Mononuclear cell (primary cell): Measurements from ENCODE around the gene EBF3. TPM values are rescaled to one million over a fixed set of nuclear protein-coding genes. Genes with fewer than 3 reads are reported as not detected.

Experiments
- H3K27me3 ChIP-seq: 2 replicates; pipeline ENCODE4 v1.6.0; 2011; ENCODE audit warnings: low read length, control low read depth; ENCODE audit not compliant: insufficient read depth
- H3K4me1 ChIP-seq: 2 replicates; pipeline ENCODE4 v1.5.1; 2011; ENCODE audit warnings: mild to moderate bottlenecking, low read length, control low read depth; ENCODE audit not compliant: insufficient read depth
- H3K4me3 ChIP-seq: 2 replicates; pipeline ENCODE4 v1.5.1; 2011; ENCODE audit warnings: mild to moderate bottlenecking, low read length, moderate library complexity
- H3K9me3 ChIP-seq: 2 replicates; pipeline ENCODE4 v1.5.1; 2011; ENCODE audit warnings: low read depth, mild to moderate bottlenecking, control low read depth, low read length
- total RNA-seq: library from RNA; depleted of rRNA; stranded (reverse); fragments of >200 nt; gene quantifications from one replicate; pipeline ENCODE4 v1.2.3, GENCODE V29; 2012

The EBF3 gene
- total RNA-seq, 1 donor, result not detected

DNA sequence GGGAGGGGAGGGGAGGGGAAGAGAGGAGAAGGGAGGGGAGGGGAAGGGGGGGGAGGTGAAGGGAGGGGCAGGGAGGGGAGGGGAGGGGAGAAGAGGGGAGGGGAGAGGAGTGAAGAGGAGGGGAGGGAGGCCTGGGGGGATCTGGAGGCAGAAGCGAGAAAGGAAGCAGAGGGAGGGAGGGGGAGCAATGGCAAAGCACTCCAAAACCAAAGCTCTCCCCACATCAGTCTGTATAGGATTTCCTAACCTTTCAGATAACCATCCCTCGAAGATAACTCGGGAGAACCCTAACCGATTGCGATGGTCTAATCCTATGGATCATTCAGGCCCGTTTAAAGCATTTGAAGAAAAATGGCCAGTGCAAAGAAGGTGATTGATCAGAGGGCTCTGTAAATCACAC lies 19.0 kb downstream of the EBF3 start:
- no peaks in the 10 kb centered on the region for H3K9me3 ChIP-seq
- H3K4me3 ChIP-seq, result no peak overlapping the region
- H3K4me1 ChIP-seq, result no peaks in the 10 kb centered on the region
- H3K27me3 ChIP-seq, result no peaks in the 10 kb centered on the region

DNA sequence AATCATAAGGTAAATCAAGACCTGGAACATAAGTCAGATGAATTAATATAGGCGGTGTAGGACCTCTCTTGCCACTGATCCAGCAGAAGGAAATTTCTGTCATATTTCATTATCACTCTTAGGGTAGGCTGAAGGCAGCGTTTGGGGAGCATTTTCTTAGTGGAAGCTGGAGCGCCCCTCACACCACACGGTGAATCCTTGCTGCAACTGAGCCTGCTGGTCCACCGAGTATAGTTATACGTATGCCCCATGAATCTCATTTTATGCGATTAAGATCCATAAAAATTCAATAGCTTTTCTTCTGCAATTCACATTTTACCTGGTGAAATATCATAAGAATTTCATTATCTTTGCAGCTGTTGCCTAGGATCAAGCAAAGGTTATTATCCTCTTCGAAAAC lies 19.6 kb downstream of the EBF3 start:
- Histone ChIP-seq H3K9me3 (no peaks in the 10 kb centered on the region), H3K4me3 (no peak overlapping the region), H3K4me1 (no peaks in the 10 kb centered on the region), H3K27me3 (no peaks in the 10 kb centered on the region)

DNA sequence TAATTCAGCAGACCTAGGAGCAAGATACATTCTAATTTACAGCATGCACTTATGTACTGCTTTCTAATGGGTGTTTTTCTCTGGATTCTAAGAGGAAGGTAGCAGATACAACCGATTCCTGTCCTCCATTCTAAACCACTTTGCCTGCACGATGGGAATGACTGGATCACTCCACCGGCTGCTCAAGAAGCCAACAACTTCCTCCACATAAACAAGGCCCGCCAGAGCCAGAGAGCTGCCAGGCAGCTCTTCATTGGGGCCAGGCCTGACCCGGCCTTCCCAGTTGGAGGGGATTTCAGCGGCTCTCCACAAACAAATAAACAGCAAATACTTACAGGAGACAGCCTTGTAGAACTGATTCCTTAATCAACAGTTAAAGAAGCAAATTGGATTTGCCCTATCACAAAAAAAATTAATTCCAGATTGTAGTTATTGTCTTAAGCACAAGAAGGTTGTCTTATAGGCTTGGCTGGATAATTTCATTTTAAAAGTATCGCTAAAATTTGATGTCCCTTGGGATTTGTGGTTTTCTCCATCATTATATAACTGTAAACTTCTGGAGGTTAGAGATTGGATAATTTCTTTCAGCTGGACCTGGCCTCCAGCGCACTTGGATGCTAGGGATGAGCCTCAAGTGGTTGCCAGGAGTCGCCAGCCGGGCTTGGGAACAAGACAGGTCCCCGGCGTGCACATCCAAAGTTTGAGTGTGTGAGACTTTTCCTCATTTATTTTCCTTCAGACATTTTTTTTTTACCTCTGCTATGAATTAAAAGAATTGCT lies 20.9 kb downstream of the EBF3 start:
- H3K27me3 ChIP-seq, result no peaks in the 10 kb centered on the region
- no peaks in the 10 kb centered on the region for H3K4me1 ChIP-seq
- H3K4me3 ChIP-seq, result no peak overlapping the region
- no peaks in the 10 kb centered on the region for H3K9me3 ChIP-seq

DNA sequence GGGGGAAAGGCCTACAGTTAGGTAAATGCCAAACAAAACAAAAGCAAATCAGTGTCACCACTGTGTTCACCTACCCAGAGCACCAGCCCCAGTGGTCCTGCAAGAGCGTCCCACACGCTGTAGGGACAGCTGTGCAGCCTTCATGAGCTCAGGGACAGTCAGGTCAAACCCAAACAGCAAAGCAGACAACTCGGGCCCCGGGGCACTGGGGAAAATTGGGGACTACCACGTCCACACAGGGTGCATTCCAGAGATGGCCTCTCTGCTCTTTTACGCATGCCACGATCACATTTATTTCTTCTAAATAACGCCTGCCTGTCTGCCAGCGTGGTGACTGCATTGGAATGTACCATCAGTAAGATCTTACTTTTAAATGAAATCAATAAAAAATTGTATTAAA lies 21.7 kb downstream of the EBF3 start:
- H3K27me3 ChIP-seq, result no peaks in the 10 kb centered on the region
- no peaks in the 10 kb centered on the region for H3K4me1 ChIP-seq
- no peak overlapping the region for H3K4me3 ChIP-seq
- no peaks in the 10 kb centered on the region for H3K9me3 ChIP-seq

DNA sequence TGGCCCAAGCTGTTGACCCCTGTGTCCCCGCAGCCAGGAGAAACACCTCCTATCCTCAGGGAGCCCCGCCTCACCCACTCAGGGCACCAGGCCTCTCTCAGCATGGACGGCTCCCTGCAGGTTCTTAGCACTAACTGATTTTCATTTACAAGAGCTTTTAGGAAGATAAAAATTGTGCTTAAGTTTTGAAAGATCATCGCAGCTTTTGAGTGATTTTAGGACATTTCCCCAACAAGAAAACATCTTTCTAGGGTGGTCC lies 22.1 kb downstream of the EBF3 start:
- H3K4me3 ChIP-seq, result no peak overlapping the region
- H3K4me1 ChIP-seq, result no peaks in the 10 kb centered on the region
- no peaks in the 10 kb centered on the region for H3K27me3 ChIP-seq
- no peaks in the 10 kb centered on the region for H3K9me3 ChIP-seq

DNA sequence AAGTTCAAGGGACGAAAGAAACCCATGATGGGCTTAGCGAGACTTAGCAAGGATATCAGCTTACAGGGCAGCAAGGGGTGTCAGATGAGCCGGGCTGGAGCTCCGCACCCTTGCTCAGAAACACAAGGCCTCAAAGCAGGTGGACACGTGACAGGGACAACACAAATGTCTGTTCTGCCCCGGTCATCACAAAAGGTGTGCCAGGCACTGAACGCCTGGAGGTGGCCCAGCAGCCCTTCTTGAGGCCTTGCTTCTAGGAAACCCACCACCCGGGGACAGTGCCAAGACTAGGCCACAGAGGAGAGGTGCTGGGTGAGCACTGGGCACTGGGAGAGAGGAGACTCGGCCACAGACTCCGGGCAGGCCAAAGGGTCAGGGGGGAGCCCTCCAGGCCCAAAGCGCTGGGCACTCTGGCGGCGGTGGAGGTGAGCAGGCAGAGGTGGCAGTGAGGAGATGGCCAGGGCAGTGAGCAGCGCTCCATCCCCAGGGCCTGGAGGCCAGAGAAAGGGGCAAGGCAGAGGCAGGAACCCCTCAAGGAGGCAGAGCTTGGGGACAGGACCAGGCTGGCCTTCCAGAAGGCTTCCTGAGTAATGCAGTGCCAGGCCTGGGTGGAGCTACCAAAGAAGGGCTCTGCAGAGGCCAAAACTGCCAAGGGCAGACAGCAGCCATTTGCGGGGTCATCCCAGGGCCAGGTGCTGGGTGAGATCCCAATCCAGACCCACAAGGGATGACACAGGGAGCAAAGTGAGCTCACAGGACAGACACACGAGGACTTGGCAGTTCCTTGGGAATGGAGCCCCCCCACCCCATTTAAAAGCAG lies 22.7 kb downstream of the EBF3 start:
- Histone ChIP-seq H3K4me1 (no peaks in the 10 kb centered on the region), H3K27me3 (no peaks in the 10 kb centered on the region), H3K4me3 (no peak overlapping the region), H3K9me3 (no peaks in the 10 kb centered on the region)

DNA sequence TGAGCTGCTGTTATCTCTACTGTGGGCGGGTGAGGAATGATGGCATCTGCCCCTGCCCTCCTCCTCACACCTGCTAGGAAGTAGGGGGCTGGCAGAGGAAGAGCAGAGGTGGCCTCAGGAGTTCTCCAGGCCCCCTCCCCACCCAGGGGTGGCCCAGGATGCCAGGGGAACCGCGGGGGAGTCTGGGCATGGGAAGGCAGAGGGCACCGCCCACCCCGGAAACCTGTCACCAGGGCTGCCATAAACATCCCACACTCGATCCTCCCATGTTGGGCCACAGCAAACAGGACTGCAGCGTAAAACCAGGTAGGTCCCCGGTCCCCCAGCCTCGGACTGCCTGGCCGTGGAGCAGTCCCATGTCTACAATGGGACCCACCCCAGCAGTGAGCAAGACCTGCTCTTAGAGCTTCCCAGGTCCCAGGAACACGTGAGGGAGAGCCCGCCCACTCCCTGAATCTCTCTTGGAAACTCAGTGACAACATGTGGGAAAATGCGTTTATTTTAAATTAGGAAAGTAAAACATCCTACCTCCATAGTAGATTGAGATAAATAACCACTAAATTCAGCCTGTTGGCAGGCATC lies 23.4 kb downstream of the EBF3 start:
- H3K9me3 ChIP-seq, result no peaks in the 10 kb centered on the region
- no peak overlapping the region for H3K4me3 ChIP-seq
- no peaks in the 10 kb centered on the region for H3K27me3 ChIP-seq
- no peaks in the 10 kb centered on the region for H3K4me1 ChIP-seq

DNA sequence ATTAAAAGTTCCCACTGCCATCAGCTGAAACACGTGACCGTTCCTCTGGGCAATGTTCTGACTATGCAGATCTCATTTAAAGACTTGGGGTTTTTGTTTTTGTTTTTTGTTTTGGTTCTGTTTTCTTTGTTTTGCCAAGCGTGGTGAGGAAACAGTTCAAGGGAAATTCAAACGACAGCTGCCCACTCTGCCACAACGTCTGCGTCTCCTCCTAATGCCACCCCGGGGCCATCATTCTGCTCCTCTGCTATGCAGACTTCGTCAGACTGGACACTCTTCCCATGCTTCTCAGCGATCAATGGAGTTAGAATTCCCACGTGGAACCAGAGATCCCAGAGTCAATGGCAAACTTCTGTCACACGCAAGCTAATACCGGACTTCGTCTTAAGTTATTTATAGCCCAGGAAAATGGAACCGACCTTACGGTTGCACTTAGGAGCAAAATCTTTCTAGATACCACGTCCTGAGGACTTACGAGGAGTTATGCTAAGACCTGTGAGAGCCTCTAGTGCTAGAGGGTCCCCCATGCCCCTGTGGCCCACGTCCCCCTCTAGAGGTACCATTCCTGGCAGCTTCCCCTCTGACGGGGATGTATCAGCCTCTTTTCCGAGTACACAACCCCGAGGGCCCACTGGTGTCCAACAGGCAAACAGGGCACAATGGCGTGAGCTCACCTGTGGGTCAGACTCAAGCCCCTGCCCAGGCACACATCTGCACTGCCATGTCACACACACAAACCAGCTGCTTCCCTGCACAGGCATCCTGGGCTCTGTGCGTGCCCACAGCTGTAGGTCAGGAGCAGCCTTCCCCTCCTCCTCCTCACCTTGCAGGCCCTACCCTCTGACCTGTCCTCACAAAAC lies 24.4 kb downstream of the EBF3 start:
- H3K4me3 ChIP-seq, result no peak overlapping the region
- H3K4me1 ChIP-seq, result no peaks in the 10 kb centered on the region
- no peaks in the 10 kb centered on the region for H3K27me3 ChIP-seq
- no peaks in the 10 kb centered on the region for H3K9me3 ChIP-seq

DNA sequence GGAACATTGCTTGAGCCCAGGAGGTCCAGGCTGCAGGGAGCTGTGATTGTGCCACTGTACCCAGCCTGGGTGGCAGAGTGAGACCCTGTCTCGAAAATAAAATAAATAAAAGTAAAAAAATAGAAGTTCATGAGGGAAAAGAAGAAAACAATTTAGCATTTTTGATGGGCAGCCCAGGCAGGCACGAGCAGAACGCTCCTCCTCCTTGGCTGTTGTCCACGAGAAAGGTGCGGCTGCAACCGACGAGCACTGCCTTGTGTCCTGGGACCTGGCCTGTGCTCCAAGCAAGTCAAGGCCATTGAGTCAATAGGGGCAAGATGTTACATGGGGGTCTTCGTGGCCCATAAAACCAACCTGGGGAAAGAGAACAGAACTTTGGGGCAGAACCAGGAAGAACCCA lies 25.6 kb downstream of the EBF3 start:
- Histone ChIP-seq H3K9me3 (no peaks in the 10 kb centered on the region), H3K4me3 (no peak overlapping the region), H3K4me1 (no peaks in the 10 kb centered on the region), H3K27me3 (no peaks in the 10 kb centered on the region)

DNA sequence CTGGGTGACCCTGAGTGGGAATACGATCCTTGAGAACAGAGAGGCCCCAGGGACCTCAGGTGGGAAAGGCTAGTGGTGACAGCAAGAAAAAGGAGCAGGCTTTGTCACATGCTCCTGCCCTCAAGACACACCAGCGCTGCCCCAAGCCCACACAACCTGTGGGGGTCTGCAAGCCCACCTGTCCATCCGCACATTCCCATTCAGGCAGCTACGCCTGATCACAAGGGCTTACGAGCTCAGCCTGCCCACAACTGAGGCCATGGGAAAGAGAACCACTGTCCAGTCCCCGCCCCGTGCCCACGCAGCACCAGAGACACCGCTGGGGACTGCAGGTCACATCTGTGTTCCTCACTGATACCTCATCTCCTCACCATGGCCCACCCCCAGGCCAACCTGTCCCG lies 26.7 kb downstream of the EBF3 start:
- Histone ChIP-seq H3K27me3 (no peaks in the 10 kb centered on the region), H3K4me3 (no peak overlapping the region), H3K9me3 (no peaks in the 10 kb centered on the region), H3K4me1 (no peaks in the 10 kb centered on the region)

DNA sequence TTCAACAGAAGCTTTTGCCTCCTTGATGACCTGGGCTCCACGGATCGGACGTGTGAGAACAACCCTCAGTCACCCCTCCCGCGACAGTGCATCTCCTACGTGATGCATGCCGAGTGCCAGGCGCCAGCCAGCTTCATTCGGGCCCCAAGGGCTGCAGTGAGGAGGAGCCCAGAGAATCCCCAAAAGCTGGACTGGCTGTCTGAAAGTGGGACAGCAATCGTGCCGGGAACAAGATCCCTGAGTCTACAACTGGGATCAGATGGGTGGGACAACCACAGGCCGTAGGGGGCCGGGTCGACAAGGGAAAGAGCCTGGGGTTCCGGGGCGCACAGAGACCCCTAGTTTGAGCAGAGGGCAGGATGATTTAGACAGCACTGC lies 27.2 kb downstream of the EBF3 start:
- Histone ChIP-seq H3K4me1 (no peaks in the 10 kb centered on the region), H3K27me3 (no peaks in the 10 kb centered on the region), H3K9me3 (no peaks in the 10 kb centered on the region), H3K4me3 (no peak overlapping the region)

DNA sequence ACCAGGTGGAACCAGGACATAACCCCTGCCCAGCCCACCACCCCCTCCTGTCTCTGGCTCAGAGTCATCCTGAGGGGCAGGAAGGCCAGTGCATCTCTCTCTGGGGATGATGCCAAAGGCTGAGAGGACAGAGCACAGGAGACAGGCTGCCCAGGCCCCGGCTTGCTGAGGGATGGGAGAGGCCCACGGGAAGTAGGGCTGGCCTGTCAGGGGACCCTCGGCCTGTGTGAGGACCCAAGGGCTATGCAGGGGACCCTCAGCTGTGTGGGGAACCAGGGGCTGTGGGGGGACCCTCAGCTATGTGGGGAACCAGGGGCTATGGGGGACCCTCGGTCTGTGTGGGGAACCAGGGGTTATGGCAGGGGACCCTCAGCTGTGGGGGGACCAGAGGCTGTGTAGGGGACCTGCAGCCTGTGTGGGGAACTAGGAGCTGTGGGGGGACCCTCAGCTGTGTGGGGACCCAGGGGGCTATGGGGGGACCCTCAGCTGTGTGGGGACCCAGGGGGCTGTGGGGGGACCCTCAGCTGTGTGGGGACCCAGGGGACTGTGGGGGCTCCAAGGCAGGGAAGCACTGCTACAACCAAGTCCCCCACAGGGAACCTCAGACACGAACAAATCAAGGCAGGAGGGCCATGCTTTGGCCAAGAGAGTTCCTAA lies 27.7 kb downstream of the EBF3 start:
- Histone ChIP-seq H3K4me3 (no peak overlapping the region), H3K27me3 (no peaks in the 10 kb centered on the region), H3K9me3 (no peaks in the 10 kb centered on the region), H3K4me1 (no peaks in the 10 kb centered on the region)

DNA sequence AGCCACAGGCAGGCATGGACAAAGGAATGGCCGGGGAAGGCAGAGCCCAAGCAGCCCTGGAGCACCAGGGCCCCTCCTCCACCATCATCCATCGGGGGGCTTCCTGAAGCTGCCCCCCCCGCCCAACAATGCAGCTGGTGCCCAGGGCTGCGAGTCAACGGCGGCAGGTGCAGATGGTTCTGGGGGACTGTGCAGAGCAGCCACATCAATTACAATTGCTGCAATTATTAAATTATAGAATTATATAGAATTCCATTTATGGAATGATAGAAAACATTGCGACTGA lies 28.3 kb downstream of the EBF3 start:
- no peak overlapping the region for H3K4me3 ChIP-seq
- H3K9me3 ChIP-seq, result no peaks in the 10 kb centered on the region
- no peaks in the 10 kb centered on the region for H3K27me3 ChIP-seq
- H3K4me1 ChIP-seq, result no peaks in the 10 kb centered on the region

DNA sequence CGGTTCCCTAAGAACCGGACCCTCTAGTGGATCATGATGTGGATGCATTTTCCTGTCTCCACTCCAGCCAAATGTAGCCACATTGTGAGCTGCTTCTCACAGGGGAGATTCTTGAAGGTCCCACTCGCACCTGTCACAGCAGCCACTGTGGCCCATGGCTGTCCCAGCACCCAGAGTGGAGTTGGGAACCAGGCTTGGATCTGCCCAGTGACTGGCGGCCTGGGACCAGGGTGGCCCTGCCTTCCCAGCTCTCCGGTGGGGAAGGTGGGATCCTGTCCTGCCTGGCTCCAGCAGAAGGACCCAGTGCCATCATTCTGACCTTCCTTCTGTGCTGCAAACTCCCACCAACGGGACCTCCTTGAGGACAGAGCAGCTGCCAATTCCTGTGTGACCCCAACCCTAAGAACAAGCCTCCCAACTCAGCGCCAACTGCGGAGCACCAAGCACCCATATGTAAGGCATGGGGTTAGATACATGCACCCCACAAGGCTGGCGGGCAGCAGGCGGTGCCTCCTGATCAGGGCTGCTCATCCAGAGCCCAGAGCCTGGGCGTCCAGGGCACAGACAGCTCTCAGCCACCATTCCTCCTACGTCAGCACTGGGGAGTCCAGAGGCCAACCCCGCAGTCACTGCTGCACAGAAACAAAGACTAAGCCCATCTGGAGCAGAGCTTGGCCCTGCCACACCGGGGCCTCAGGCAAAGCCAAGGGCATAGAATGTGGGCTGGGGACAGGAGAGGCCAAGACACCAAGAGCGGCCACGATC lies 28.8 kb downstream of the EBF3 start:
- Histone ChIP-seq H3K9me3 (no peaks in the 10 kb centered on the region), H3K27me3 (no peaks in the 10 kb centered on the region), H3K4me3 (no peak overlapping the region), H3K4me1 (no peaks in the 10 kb centered on the region)
